DND-41 (cell line): ENCODE results near the gene ENPP6.

Experiments
- ATAC-seq: fragments of 200-7000 bp; cut with Tn5 transposase; 3 replicates; pipeline ENCODE4 v1.9.1; 2021; ENCODE audit warnings: low read depth; ENCODE audit not compliant: insufficient read depth
- DNase-seq: peaks from one replicate; pipeline ENCODE4 v3.0.0-alpha.2; 2020
- H2AFZ ChIP-seq: 2 replicates; pipeline ENCODE4 v1.6.0; 2012; ENCODE audit warnings: low read depth, low read length
- H3K27ac ChIP-seq: 2 replicates; pipeline ENCODE4 v1.5.1; 2012; ENCODE audit warnings: low read length, inconsistent platforms
- H3K27me3 ChIP-seq: fragments of 200-600 bp; sonication (generic); 2 replicates; pipeline ENCODE4 v1.6.0; 2012; ENCODE audit warnings: low read length, mild to moderate bottlenecking, inconsistent platforms; ENCODE audit not compliant: insufficient read depth, poor library complexity
- H3K36me3 ChIP-seq: 2 replicates; pipeline ENCODE4 v1.5.1; 2012; ENCODE audit warnings: low read length, inconsistent platforms; ENCODE audit not compliant: insufficient read depth
- H3K4me1 ChIP-seq: 2 replicates; pipeline ENCODE4 v1.5.1; 2012; ENCODE audit warnings: mild to moderate bottlenecking, low read length; ENCODE audit not compliant: insufficient read depth
- H3K4me2 ChIP-seq: 2 replicates; pipeline ENCODE4 v1.6.0; 2012; ENCODE audit warnings: mild to moderate bottlenecking, moderate library complexity, low read length, inconsistent platforms; ENCODE audit not compliant: insufficient read depth
- H3K4me3 ChIP-seq, 2 experiments: fragments of 200-600 bp in 1 of 2; shearing (Covaris generic) in 1 of 2; 2 replicates each; pipeline ENCODE4 v1.5.1; 2012 to 2016; ENCODE audit warnings: inconsistent platforms in 2 of 2, low read length in 2 of 2, mild to moderate bottlenecking in 2 of 2, low read depth in 1 of 2, moderate library complexity in 1 of 2
- H3K79me2 ChIP-seq: 2 replicates; pipeline ENCODE4 v1.6.0; 2012; ENCODE audit warnings: low read length, inconsistent platforms; ENCODE audit not compliant: insufficient read depth
- H3K9ac ChIP-seq: 2 replicates; pipeline ENCODE4 v1.6.0; 2012; ENCODE audit warnings: low read depth, mild to moderate bottlenecking, inconsistent platforms, low read length, moderate library complexity
- H3K9me3 ChIP-seq: 2 replicates; pipeline ENCODE4 v1.5.1; 2012; ENCODE audit warnings: low read length, moderate library complexity, mild to moderate bottlenecking, inconsistent platforms; ENCODE audit not compliant: insufficient read depth, severe bottlenecking
- H4K20me1 ChIP-seq: 2 replicates; pipeline ENCODE4 v1.6.0; 2012; ENCODE audit warnings: low read length; ENCODE audit not compliant: insufficient read depth
- CTCF ChIP-seq: IDR thresholded peaks from 2 replicates; pipeline ENCODE4 v1.5.1; 2012; ENCODE audit warnings: borderline replicate concordance, low read length, moderate library complexity, mild to moderate bottlenecking; ENCODE audit not compliant: poor library complexity, severe bottlenecking; ENCODE audit errors: extremely low read depth
- EZH2 ChIP-seq: IDR thresholded peaks from 3 replicates; pipeline ENCODE4 v1.6.1; 2012; ENCODE audit warnings: borderline replicate concordance, low read depth, mild to moderate bottlenecking, moderate library complexity, low read length, inconsistent platforms; ENCODE audit not compliant: severe bottlenecking

The ENPP6 gene

DNA sequence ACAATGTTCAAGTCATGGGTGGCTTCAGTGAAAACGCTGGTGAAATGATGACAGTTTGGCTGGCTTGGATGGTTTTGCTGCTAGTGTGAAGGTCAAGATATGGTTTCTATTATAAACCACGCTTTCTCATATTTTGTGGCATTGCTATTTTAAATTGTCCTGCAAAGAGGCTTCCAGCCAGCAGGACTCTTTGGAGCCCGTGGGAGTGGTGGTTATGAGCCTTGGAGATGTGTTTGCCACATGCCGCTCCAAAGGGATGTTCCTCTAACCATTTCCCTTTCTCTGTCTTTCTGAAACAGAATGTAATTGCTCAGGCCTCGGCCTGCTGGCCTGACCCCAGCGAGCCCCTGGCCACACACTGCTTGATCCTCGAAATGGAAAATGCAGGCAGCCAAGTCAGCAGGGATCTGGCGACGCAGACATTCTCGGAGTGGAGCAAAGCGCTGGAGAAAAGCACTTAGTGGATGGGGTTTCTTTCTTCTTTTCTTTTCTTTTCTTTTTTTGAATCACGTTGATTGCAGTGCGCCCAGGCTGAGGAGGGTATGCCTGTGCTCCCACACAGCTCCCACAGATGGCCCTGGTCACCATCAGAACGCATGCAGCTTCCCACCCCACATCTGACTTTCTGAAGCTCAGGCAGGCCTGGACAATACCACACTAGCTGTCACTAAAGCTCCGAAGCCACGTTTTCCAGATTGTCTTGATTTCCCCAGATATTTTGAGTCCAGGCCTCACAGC, 114.0 kb downstream of the ENPP6 start:
- Histone ChIP-seq H3K36me3 (no peaks in the 10 kb centered on the region), H3K4me3 (no peak overlapping the region), H2AFZ (no peak overlapping the region), H3K9me3 (no peaks in the 10 kb centered on the region), H3K79me2 (no peaks in the 10 kb centered on the region), H3K27ac (no peak overlapping the region), H3K9ac (no peak overlapping the region), H4K20me1 (no peaks in the 10 kb centered on the region; the same call in 1 of the 2 replicates), H3K4me2 (no peak overlapping the region), H3K4me1 (no peaks in the 10 kb centered on the region), H3K27me3 (no peaks in the 10 kb centered on the region)
- ATAC-seq, result no peak
- no peak for TF ChIP-seq EZH2
- TF ChIP-seq CTCF, result no peak
- no peak for DNase-seq

DNA sequence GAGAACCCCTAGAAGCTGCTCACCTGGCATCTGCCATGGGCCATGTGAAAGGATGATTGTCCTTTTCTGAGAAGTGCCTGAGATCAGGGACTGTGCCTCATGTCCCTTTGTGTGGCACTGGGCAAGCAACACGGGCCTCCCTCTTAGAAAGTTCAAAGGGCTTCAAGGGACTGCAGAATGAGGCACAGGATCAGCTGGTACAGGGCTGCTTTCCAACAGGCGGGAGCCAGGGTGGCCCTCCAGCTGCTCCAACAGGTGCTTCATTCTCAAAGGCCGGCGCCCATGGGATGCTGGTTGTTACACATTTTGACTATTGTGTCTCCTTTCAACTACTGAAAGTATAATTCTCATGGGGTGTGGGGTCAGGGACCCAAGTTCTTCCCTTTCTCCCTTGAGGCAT, 114.7 kb downstream of the ENPP6 start:
- Histone ChIP-seq H3K9me3 (no peaks in the 10 kb centered on the region), H2AFZ (no peak overlapping the region), H3K27ac (no peak overlapping the region), H3K9ac (no peak overlapping the region), H3K4me1 (no peaks in the 10 kb centered on the region), H3K27me3 (no peaks in the 10 kb centered on the region), H3K4me3 (no peak overlapping the region), H3K36me3 (no peaks in the 10 kb centered on the region), H3K79me2 (no peaks in the 10 kb centered on the region), H4K20me1 (no peaks in the 10 kb centered on the region; the same call in 1 of the 2 replicates), H3K4me2 (no peak overlapping the region)
- ATAC-seq, result no peak
- no peak for DNase-seq
- no peak for TF ChIP-seq EZH2
- TF ChIP-seq CTCF, result no peak

DNA sequence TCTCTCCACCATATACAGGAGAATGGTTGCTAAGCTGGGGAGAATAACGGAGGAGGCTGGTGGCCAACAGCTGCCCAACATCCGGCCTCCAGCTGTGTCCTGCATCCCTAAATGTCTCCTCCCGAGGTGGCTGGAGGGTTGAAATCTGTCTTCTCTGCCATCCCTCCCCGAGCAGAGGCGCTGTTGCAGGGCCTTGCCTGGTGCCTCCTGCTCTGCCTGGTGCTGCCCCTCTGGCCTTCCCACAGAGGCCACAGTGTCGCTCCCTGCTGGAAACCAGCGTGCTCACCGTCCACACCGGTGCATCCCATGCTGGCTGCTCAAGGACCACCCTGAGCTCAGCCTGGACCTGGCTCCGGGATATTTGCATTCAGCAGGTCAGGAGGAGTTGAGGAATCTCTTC, 115.2 kb downstream of the ENPP6 start:
- H3K36me3 ChIP-seq, result no peaks in the 10 kb centered on the region
- H3K27ac ChIP-seq, result no peak overlapping the region
- H3K4me1 ChIP-seq, result no peaks in the 10 kb centered on the region
- H4K20me1 ChIP-seq, result no peaks in the 10 kb centered on the region; the same call in 1 of the 2 replicates
- H2AFZ ChIP-seq, result no peak overlapping the region
- H3K27me3 ChIP-seq, result no peaks in the 10 kb centered on the region
- no peaks in the 10 kb centered on the region for H3K9me3 ChIP-seq
- ATAC-seq (no peak), DNase-seq (no peak)
- H3K4me2 ChIP-seq, result no peak overlapping the region
- H3K4me3 ChIP-seq, result no peak overlapping the region
- TF ChIP-seq CTCF, result no peak
- no peak for TF ChIP-seq EZH2
- no peaks in the 10 kb centered on the region for H3K79me2 ChIP-seq
- H3K9ac ChIP-seq, result no peak overlapping the region

- H3K4me2 ChIP-seq, result no peak overlapping the region
- no peaks in the 10 kb centered on the region; the same call in 1 of the 2 replicates for H4K20me1 ChIP-seq
- no peak for ATAC-seq
- H3K36me3 ChIP-seq, result no peaks in the 10 kb centered on the region
- H3K9me3 ChIP-seq, result no peaks in the 10 kb centered on the region
- H3K9ac ChIP-seq, result no peak overlapping the region
- no peaks in the 10 kb centered on the region for H3K79me2 ChIP-seq
- TF ChIP-seq EZH2 (no peak), CTCF (no peak)
- no peaks in the 10 kb centered on the region for H3K4me1 ChIP-seq
- no peak overlapping the region for H3K4me3 ChIP-seq
- H2AFZ ChIP-seq, result no peak overlapping the region
- DNase-seq, result no peak
- H3K27me3 ChIP-seq, result no peaks in the 10 kb centered on the region
- no peak overlapping the region for H3K27ac ChIP-seq
Measured at GRCh38 chr4:184101711-184102110, 116.0 kb downstream of the ENPP6 start.
